ENCODE measurements around the gene NASP.

NASP gene

DNA sequence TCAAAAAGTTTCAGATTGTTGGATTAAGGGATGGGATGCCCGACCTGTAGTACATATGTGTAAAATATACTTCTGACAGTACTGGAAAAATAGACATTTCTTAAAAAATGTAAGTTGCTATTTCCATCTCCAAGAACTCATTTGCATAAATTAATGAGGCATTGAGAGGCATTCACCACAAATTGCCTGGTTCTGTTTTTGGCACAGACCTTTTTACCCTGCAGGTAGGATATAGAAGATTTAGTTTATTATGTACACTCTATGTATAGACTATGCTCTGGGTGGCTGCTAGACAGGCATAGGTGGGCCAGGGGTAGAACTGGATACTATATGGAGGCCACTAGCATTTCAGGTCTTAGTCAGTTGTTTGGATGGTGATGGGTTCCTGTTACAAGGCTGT, 32.0 kb downstream of the NASP start:
- H3K27ac ChIP-seq (ENCODE audit: low read length): no peak overlapping the region
- no peaks in the 10 kb centered on the region for H3K9me3 ChIP-seq (ENCODE audit: insufficient read depth, low read length, severe bottlenecking)
- no peak for DNase-seq
- H4K20me1 ChIP-seq (ENCODE audit: insufficient read depth, low read length): peaks cover 51% of the 10 kb centered on the region
- TF ChIP-seq EZH2 (IDR thresholded peaks at IDR 0.05; ENCODE audit: borderline replicate concordance, low read depth, low read length, severe bottlenecking): no peak
- TF ChIP-seq, protein P1, sequence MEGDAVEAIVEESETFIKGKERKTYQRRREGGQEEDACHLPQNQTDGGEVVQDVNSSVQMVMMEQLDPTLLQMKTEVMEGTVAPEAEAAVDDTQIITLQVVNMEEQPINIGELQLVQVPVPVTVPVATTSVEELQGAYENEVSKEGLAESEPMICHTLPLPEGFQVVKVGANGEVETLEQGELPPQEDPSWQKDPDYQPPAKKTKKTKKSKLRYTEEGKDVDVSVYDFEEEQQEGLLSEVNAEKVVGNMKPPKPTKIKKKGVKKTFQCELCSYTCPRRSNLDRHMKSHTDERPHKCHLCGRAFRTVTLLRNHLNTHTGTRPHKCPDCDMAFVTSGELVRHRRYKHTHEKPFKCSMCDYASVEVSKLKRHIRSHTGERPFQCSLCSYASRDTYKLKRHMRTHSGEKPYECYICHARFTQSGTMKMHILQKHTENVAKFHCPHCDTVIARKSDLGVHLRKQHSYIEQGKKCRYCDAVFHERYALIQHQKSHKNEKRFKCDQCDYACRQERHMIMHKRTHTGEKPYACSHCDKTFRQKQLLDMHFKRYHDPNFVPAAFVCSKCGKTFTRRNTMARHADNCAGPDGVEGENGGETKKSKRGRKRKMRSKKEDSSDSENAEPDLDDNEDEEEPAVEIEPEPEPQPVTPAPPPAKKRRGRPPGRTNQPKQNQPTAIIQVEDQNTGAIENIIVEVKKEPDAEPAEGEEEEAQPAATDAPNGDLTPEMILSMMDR (IDR thresholded peaks at IDR 0.05; ENCODE audit: borderline replicate concordance, extremely low read depth, low read length, poor library complexity, severe bottlenecking): no peak
- no peaks in the 10 kb centered on the region for H3K27me3 ChIP-seq (ENCODE audit: insufficient read depth, low read length, poor library complexity)
- no peak overlapping the region for H3K9ac ChIP-seq (ENCODE audit: low read depth, low read length)
- H3K4me2 ChIP-seq (ENCODE audit: insufficient read depth, low read length): no peak overlapping the region
- peaks cover 16% of the 10 kb centered on the region for H3K79me2 ChIP-seq (ENCODE audit: insufficient read depth, low read length)
- H3K36me3 ChIP-seq (ENCODE audit: insufficient read depth, low read length): peaks cover 97% of the 10 kb centered on the region
- no peak overlapping the region for H2AFZ ChIP-seq (ENCODE audit: low read depth, low read length)
- H3K4me1 ChIP-seq (ENCODE audit: insufficient read depth, low read length): no peaks in the 10 kb centered on the region
- no peak for ATAC-seq (ENCODE audit: insufficient read depth, low read depth)
- H3K4me3 ChIP-seq (ENCODE audit: low read depth in 1 of 2, low read length in 2 of 2): no peak overlapping the region

DNA sequence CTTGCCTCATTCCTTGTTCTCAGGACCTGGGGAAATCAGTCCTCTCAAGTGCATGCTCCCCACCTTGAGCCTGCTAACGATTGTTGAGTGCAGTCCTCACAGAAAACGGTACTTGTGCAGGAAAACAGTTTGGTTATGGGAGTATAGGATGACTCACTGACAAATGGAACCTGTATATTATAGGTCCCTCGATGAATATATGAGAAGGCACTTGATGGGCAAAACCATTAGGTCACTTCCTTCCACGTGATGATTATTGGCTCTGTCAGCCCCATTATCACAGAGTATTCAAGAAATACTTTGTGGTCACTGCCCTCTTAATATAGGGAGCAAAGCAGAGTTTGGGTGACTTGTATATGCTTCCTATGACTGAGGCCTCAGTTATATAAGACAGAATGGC, 33.8 kb downstream of the NASP start:
- no peak overlapping the region for H3K27ac ChIP-seq (ENCODE audit: low read length)
- peaks cover 93% of the 10 kb centered on the region for H3K36me3 ChIP-seq (ENCODE audit: insufficient read depth, low read length)

DNA sequence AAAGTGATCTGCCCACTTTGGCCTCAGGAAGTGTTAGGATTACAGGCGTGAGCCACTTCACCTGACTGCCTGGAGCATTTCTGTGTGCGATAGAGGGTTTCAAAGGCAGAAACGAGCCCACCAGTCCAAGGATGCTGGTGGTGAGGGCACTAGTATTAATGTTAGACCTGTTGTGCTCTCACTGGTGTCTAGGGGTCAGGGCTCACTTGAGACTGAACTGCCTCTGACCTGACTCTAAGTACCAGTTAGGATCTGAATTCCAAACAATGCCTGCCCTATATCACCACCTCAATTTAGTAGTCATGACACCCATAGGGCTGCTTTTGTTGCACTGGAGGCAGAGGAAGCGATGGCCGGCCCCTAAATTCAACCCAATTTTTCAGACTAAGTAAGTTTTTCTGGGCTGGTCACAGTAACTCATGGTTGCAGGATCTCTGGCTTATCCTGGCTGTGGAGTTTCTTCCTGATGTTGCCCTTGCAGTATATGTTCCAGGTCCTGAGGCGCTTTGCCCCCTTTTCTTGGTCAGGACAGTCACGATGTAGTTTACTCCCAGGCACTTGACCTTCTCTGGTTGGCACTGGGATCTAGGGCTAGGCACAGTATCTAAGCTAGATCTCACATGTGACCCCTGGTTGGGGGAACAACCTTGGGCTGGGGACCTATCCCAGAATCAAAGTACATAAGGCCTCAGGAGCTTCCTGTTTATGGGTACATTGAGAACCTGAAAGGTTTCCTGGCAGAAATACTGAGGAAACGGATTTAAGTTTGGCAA, 35.5 kb downstream of the NASP start:
- no peak overlapping the region for H2AFZ ChIP-seq (ENCODE audit: low read depth, low read length)
- no peaks in the 10 kb centered on the region for H3K9me3 ChIP-seq (ENCODE audit: insufficient read depth, low read length, severe bottlenecking)
- TF ChIP-seq EZH2 (IDR thresholded peaks at IDR 0.05; ENCODE audit: borderline replicate concordance, low read depth, low read length, severe bottlenecking): no peak
- TF ChIP-seq, protein P1 (IDR thresholded peaks at IDR 0.05; ENCODE audit: borderline replicate concordance, extremely low read depth, low read length, poor library complexity, severe bottlenecking): no peak
- H3K27me3 ChIP-seq (ENCODE audit: insufficient read depth, low read length, poor library complexity): no peaks in the 10 kb centered on the region
- no peaks in the 10 kb centered on the region for H3K79me2 ChIP-seq (ENCODE audit: insufficient read depth, low read length)
- peak; percentile 16; the same call in 1 of the 3 replicates for ATAC-seq (ENCODE audit: insufficient read depth, low read depth)
- H3K36me3 ChIP-seq (ENCODE audit: insufficient read depth, low read length): peaks cover 85% of the 10 kb centered on the region
- no peak for DNase-seq
- no peaks in the 10 kb centered on the region for H3K4me1 ChIP-seq (ENCODE audit: insufficient read depth, low read length)
- no peak overlapping the region for H3K4me2 ChIP-seq (ENCODE audit: insufficient read depth, low read length)
- H4K20me1 ChIP-seq (ENCODE audit: insufficient read depth, low read length): peaks cover 43% of the 10 kb centered on the region
- H3K9ac ChIP-seq (ENCODE audit: low read depth, low read length): no peak overlapping the region
- no peak overlapping the region for H3K4me3 ChIP-seq (ENCODE audit: low read depth in 1 of 2, low read length in 2 of 2)
- H3K27ac ChIP-seq (ENCODE audit: low read length): 0 out of 2 replicates have a peak overlapping the region, but pooled peaks have one; percentile 24

More for the DNA sequence above, 33.8 kb downstream of the NASP start:
- Histone ChIP-seq H2AFZ (ENCODE audit: low read depth, low read length) (no peak overlapping the region), H3K4me1 (ENCODE audit: insufficient read depth, low read length) (no peaks in the 10 kb centered on the region), H3K9ac (ENCODE audit: low read depth, low read length) (no peak overlapping the region), H4K20me1 (ENCODE audit: insufficient read depth, low read length) (peaks cover 51% of the 10 kb centered on the region), H3K4me3 (ENCODE audit: low read depth in 1 of 2, low read length in 2 of 2) (no peak overlapping the region), H3K79me2 (ENCODE audit: insufficient read depth, low read length) (peaks cover 8% of the 10 kb centered on the region), H3K4me2 (ENCODE audit: insufficient read depth, low read length) (no peak overlapping the region), H3K27me3 (ENCODE audit: insufficient read depth, low read length, poor library complexity) (no peaks in the 10 kb centered on the region), H3K9me3 (ENCODE audit: insufficient read depth, low read length, severe bottlenecking) (no peaks in the 10 kb centered on the region)
- TF ChIP-seq, protein P1 (IDR thresholded peaks at IDR 0.05; ENCODE audit: borderline replicate concordance, extremely low read depth, low read length, poor library complexity, severe bottlenecking): no peak
- TF ChIP-seq EZH2 (IDR thresholded peaks at IDR 0.05; ENCODE audit: borderline replicate concordance, low read depth, low read length, severe bottlenecking): no peak
- DNase-seq (no peak), ATAC-seq (ENCODE audit: insufficient read depth, low read depth) (no peak)

Measured in DND-41 (cell line).